GM10266 (cell line): ENCODE data around the gene HMSD.

ENCODE experiments used
- DNase-seq: peaks from one replicate; pipeline ENCODE4 v3.0.0; 2012; ENCODE audit errors: extremely low spot score
- TF ChIP-seq, protein P1 (sequence below): IDR thresholded peaks from 2 replicates; pipeline ENCODE4 v1.5.1; 2012; ENCODE audit warnings: mild to moderate bottlenecking, low read depth; ENCODE audit not compliant: control insufficient read depth, insufficient read depth; ENCODE audit errors: missing control alignments

The HMSD gene

DNA sequence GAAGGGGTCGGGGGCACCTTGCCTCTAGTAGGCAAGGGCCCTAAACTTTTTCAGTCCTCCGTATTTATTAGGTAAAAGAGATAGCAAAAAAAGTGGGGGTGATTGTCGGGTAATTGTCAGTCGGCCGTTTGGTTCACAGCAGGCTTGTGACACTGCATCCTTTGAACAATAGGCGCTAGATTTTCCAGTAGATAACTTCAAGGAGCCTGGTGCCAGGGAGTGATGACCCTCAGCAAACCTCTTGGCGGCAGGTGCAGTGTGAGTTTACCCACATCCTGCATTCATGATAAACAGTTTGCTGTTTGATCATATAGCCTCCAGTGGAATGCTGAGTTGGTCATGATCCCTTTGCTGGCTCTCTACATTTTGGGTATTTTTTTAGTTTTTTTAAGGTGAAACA, 43.6 kb downstream of the HMSD start:
- TF ChIP-seq, protein P1, sequence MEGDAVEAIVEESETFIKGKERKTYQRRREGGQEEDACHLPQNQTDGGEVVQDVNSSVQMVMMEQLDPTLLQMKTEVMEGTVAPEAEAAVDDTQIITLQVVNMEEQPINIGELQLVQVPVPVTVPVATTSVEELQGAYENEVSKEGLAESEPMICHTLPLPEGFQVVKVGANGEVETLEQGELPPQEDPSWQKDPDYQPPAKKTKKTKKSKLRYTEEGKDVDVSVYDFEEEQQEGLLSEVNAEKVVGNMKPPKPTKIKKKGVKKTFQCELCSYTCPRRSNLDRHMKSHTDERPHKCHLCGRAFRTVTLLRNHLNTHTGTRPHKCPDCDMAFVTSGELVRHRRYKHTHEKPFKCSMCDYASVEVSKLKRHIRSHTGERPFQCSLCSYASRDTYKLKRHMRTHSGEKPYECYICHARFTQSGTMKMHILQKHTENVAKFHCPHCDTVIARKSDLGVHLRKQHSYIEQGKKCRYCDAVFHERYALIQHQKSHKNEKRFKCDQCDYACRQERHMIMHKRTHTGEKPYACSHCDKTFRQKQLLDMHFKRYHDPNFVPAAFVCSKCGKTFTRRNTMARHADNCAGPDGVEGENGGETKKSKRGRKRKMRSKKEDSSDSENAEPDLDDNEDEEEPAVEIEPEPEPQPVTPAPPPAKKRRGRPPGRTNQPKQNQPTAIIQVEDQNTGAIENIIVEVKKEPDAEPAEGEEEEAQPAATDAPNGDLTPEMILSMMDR, result no peak
- no peak for DNase-seq

DNA sequence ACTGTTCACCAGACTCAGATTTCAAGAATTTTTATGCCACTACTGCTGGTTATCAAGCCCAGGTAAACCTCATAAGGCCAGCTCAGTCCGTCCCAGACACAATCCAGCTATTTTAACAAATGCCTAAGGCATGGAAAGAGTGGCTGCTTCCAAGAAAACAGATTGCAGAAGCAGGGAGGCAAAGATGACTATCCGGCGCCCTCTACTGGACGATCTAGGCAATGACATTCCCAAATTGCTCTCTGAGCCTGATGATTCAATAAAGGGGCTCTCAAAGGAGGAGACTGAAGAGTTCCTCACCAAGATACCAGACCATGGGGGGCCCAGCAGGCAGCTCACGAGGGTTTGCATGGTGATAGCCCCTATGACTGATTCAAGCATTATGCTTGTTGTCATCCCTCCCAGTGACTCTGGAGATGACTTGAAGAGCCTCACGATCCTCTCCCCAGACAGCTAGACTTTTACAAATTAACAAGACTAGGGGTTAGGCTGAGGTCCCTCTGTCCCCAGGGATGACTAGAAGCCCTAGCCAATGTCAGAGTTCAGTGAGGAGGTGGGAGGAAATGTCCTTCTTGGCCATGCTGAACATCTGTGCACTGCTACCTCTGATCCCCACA, 45.8 kb downstream of the HMSD start:
- DNase-seq, result peak; percentile 49
- TF ChIP-seq, protein P1, result peak; percentile 77

DNA sequence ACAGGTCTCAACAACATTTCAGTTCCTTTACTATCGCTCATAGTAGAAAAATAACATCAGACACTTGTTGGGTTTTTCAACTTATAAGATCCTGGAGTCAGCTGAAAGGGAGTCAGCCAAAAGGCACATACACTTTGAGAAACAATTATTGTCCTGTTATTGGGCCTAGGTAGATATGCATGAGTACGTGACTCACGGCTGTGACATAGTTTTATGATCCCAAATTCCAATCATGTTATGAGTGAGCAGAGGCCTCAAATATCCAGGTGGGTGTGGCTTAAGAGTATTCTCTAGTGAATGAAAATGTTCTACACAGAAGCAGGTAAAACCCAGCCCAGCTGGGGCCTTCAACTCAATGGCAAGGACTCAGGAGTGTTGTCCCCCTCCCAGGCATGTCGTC, 47.9 kb downstream of the HMSD start:
- TF ChIP-seq, protein P1, result no peak
- DNase-seq, result no peak

DNA sequence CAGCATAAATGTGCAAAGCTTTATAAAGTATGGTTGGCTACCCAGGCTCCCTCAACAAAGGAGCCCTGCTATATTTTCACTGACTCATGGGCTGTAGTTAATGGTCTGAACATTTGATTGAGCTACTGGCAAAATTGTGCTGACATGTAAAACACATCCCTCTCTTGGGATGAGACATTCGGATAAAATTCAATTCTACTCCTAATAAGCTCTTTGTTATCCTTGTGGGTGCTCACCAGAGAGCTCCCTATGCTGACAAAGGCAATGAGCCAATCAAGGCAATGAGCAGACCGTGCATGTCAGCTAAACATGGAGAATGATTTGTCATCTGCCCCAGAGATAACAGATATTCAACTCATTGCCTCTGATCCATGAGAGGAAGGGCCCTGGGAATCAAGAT, 48.5 kb downstream of the HMSD start:
- TF ChIP-seq, protein P1, result no peak
- no peak for DNase-seq

DNA sequence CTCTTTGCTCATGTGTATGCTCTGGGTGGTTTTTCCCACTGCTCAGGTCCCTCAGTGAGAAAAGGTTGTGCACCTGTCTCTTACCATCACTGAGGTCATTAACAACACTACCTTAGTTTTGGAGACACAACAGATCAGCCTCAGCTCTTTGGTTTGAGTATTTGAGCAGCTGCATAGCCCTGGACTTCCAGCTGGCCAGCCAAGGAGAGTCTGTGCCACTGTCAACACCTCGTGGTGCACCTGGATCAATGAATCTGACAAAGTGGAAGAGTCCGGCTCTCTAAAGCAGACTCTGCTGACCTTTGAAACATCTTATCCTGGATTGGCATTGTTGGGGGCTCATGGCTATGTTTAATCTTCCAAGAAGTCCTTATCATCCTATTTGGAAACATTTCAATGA, 50.8 kb downstream of the HMSD start:
- TF ChIP-seq, protein P1, result no peak
- no peak for DNase-seq

DNA sequence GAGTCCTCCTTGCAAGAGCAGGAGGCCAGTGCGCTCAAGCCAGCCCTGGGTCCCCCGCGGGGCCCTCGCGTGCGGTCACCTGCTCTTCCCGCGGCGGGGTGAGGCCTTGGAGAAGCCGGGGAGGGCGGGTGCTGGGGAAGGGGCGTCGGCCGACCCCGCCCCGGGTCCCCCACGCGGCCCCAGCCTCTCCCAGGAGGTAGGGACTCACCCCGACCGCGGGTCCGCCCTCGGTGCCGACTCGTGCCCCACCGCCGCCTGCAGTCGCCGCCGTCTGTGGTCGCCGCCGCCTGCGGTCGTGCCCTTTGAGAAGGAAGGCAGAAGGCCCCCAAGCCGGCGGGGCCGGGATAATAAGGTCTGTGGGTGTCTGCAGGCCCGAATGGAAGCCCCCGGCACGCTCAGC, 53.5 kb downstream of the HMSD start:
- TF ChIP-seq, protein P1, result no peak
- no peak for DNase-seq

DNA sequence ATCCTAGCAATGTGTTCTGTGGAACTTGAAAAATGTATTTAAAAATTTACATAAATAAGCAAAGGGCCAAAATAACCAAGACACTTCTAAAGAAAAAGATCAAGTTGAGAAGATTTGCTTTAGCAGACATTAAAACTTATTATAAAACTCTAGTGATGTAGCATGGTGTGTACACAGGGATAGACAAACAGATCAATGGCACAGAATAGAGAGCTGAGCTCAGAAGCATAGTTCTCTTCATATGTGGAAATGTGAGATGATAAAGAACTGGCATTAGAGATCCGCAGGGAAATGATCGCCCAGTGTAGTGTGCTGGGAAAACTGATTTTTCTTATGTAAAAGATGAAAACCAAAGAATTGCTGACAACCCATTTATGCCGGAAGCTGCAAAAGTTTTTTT, 60.2 kb downstream of the HMSD start:
- TF ChIP-seq, protein P1, result no peak
- no peak for DNase-seq
